GM19455 (cell line): ENCODE results near the gene HPSE2.

Source experiments
- ATAC-seq: cut with Tn5 transposase; IDR thresholded peaks from one replicate; pipeline ENCODE4 v1.9.1; 2021; ENCODE audit not compliant: unreplicated experiment

HPSE2 gene

GRCh38 chr10:98445200-98445812 lies 790.3 kb downstream of the HPSE2 start:
- no peak for ATAC-seq

- no peak for ATAC-seq
Observed at GRCh38 chr10:98444314-98445006, 791.2 kb downstream of the HPSE2 start.

GRCh38 chr10:98438715-98439114 lies 796.9 kb downstream of the HPSE2 start:
- no peak for ATAC-seq

- ATAC-seq, result no peak
Observed at GRCh38 chr10:98436704-98437103, 798.9 kb downstream of the HPSE2 start.

GRCh38 chr10:98435178-98435577 lies 800.5 kb downstream of the HPSE2 start:
- ATAC-seq, result no peak

- ATAC-seq, result no peak
Observed at GRCh38 chr10:98433881-98434732, 801.5 kb downstream of the HPSE2 start.

GRCh38 chr10:98433371-98433770 lies 802.3 kb downstream of the HPSE2 start:
- no peak for ATAC-seq

GRCh38 chr10:98432330-98432729 lies 803.3 kb downstream of the HPSE2 start:
- ATAC-seq, result no peak

- no peak for ATAC-seq
Observed at GRCh38 chr10:98431016-98431415, 804.6 kb downstream of the HPSE2 start.

- ATAC-seq, result no peak
Observed at GRCh38 chr10:98430427-98430826, 805.2 kb downstream of the HPSE2 start.

- ATAC-seq, result no peak
Observed at GRCh38 chr10:98429320-98430072, 806.2 kb downstream of the HPSE2 start.

GRCh38 chr10:98427011-98427515 lies 808.6 kb downstream of the HPSE2 start:
- no peak for ATAC-seq

- ATAC-seq, result peak; percentile 54
Observed at GRCh38 chr10:98425511-98426352, 809.9 kb downstream of the HPSE2 start.

GRCh38 chr10:98424295-98425254 lies 811.1 kb downstream of the HPSE2 start:
- ATAC-seq, result no peak

- ATAC-seq, result peak; percentile 44
Observed at GRCh38 chr10:98423691-98424120, 811.9 kb downstream of the HPSE2 start.

- no peak for ATAC-seq
Observed at GRCh38 chr10:98422182-98422581, 813.5 kb downstream of the HPSE2 start.

- ATAC-seq, result no peak
Observed at GRCh38 chr10:98420786-98421185, 814.9 kb downstream of the HPSE2 start.

GRCh38 chr10:98419469-98420261 lies 816.0 kb downstream of the HPSE2 start:
- no peak for ATAC-seq
